Aorta (tissue), 5 donors: ENCODE data around the gene CFAP47. TPM values are rescaled to one million over a fixed set of nuclear protein-coding genes. Genes with fewer than 3 reads are reported as not detected.

Experiments used
- ATAC-seq: fragments of 200-7000 bp; cut with Tn5 transposase; one replicate; pipeline ENCODE4 v1.9.1; 2022; ENCODE audit warnings: moderate library complexity; ENCODE audit not compliant: low FRiP score
- DNase-seq, 2 donors: peaks; one replicate each; pipeline ENCODE4 v3.0.0-alpha.2; 2020
- H3K27ac ChIP-seq, 2 donors: one replicate each; pipeline ENCODE4 v1.5.1; 2013; ENCODE audit warnings: low read length in 2 of 2, mild to moderate bottlenecking in 2 of 2, moderate library complexity in 2 of 2, control low read depth in 1 of 2, inconsistent platforms in 1 of 2, low read depth in 1 of 2
- H3K27me3 ChIP-seq, 2 donors: one replicate each; pipeline ENCODE4 v1.6.1; 2013; ENCODE audit warnings: control low read depth in 1 of 2, low read length in 1 of 2, mild to moderate bottlenecking in 1 of 2, moderate library complexity in 1 of 2; ENCODE audit not compliant: insufficient read depth in 2 of 2, control insufficient read depth in 1 of 2
- H3K36me3 ChIP-seq, 2 donors: one replicate each; pipeline ENCODE4 v1.6.1; 2013; ENCODE audit warnings: control low read depth in 1 of 2, low read length in 1 of 2, mild to moderate bottlenecking in 1 of 2; ENCODE audit not compliant: insufficient read depth in 2 of 2, control insufficient read depth in 1 of 2
- H3K4me1 ChIP-seq, 2 donors: one replicate each; pipeline ENCODE4 v1.6.1; 2013; ENCODE audit warnings: low read length in 2 of 2, control low read depth in 1 of 2, mild to moderate bottlenecking in 1 of 2, moderate library complexity in 1 of 2; ENCODE audit not compliant: insufficient read depth in 2 of 2, control insufficient read depth in 1 of 2
- H3K4me3 ChIP-seq, 2 donors: one replicate each; pipeline ENCODE4 v1.5.1; 2013; ENCODE audit warnings: low read length in 2 of 2, control low read depth in 1 of 2, mild to moderate bottlenecking in 1 of 2
- H3K9me3 ChIP-seq: one replicate; pipeline ENCODE4 v1.6.1; 2013; ENCODE audit warnings: mild to moderate bottlenecking, low read length; ENCODE audit not compliant: control insufficient read depth
- whole genome bisulfite sequencing, 2 donors: extraction: QIAGEN DNeasy Blood & Tissue Kit; methylation state at CpG; one replicate each; pipeline ENCODE4 v1.1.7; 2013; 5-methylcytosine and 5-hydroxymethylcytosine counted together
- intact Hi-C, 2 donors: fragments of 100-400 bp; cut with DNase I; formaldehyde crosslinking; loops; one replicate each; pipeline versions ENCODE4 v1.14.2 to v1.15.0; 2022
- polyA plus RNA-seq, 2 donors: library from polyadenylated mRNA; stranded (reverse); fragments of 200-250 nt; gene quantifications; one replicate each; pipeline ENCODE4 v1.2.3, GENCODE V29; 2013
- total RNA-seq, 2 donors: library from RNA; stranded (reverse); fragmentation: NEBNext Ultra II Directional; extraction: Animal tissue kit (Norgen Biotek cat#: 25700); gene quantifications; one replicate each; pipeline ENCODE4 v1.2.1, GENCODE V29; 2021
- donor health status: healthy with polysubstance abuse.
- donor health status: Bipolar disorder and iron deficiency.
- donor health status: DM: no; HTN: no; CAD: no.
- donor health status: DM: no; HTN: no; CAD: no.
- donor health status: DM: yes; HTN: yes; CAD: no.

Gene CFAP47
- total and polyA plus RNA-seq, 4 donors = 0.09 TPM; not detected in 3

- Histone ChIP-seq H3K4me1 (no peaks in the 10 kb centered on the region), H3K36me3 (no peaks in the 10 kb centered on the region), H3K9me3 (no peaks in the 10 kb centered on the region), H3K27me3 (no peaks in the 10 kb centered on the region), H3K4me3 (no peak overlapping the region), H3K27ac (no peak overlapping the region)
- 62 to 84% methylated on average over 1 of the region's 1 CpG for WGBS, 2 donors
- intact Hi-C loops = no loop called here
- no peak for ATAC-seq
- no peak for DNase-seq
These were observed 415.0 kb downstream of the CFAP47 start for GRCh38 chrX:36334572-36334971.

- Histone ChIP-seq H3K36me3 (no peaks in the 10 kb centered on the region), H3K9me3 (no peaks in the 10 kb centered on the region), H3K4me3 (no peak overlapping the region), H3K27ac (no peak overlapping the region), H3K4me1 (no peaks in the 10 kb centered on the region), H3K27me3 (no peaks in the 10 kb centered on the region)
- ATAC-seq (no peak), DNase-seq (no peak)
- 61 to 63% methylated on average over 3 of the region's 3 CpGs for WGBS, 2 donors
- intact Hi-C loops = no loop called here
These were observed 417.2 kb downstream of the CFAP47 start for GRCh38 chrX:36336751-36337150.

GRCh38 chrX:36344301-36344700 lies 424.8 kb downstream of the CFAP47 start:
- WGBS, 2 donors = 46 to 58% methylated on average over 1 of the region's 1 CpG
- H3K27ac ChIP-seq = no peak overlapping the region
- intact Hi-C loops = no loop called here
- DNase-seq (no peak), ATAC-seq (no peak)
- no peaks in the 10 kb centered on the region for H3K36me3 ChIP-seq
- no peaks in the 10 kb centered on the region for H3K4me1 ChIP-seq
- H3K27me3 ChIP-seq = no peaks in the 10 kb centered on the region
- no peak overlapping the region for H3K4me3 ChIP-seq
- H3K9me3 ChIP-seq = no peaks in the 10 kb centered on the region

GRCh38 chrX:36348509-36348908 lies 429.0 kb downstream of the CFAP47 start:
- 58 to 87% methylated on average over 1 of the region's 1 CpG for WGBS, 2 donors

GRCh38 chrX:36357855-36358254 lies 438.3 kb downstream of the CFAP47 start:
- Histone ChIP-seq H3K4me1 (no peaks in the 10 kb centered on the region), H3K9me3 (peaks cover 2% of the 10 kb centered on the region), H3K36me3 (no peaks in the 10 kb centered on the region), H3K27me3 (no peaks in the 10 kb centered on the region), H3K4me3 (no peak overlapping the region), H3K27ac (no peak overlapping the region)
- DNase-seq (no peak), ATAC-seq (no peak)
- 24 to 48% methylated on average over 1 of the region's 1 CpG for WGBS, 2 donors
- intact Hi-C loops = no loop called here

More at GRCh38 chrX:36348509-36348908, 429.0 kb downstream of the CFAP47 start:
- ATAC-seq (no peak), DNase-seq (no peak)
- Histone ChIP-seq H3K4me1 (no peaks in the 10 kb centered on the region), H3K27ac (no peak overlapping the region), H3K36me3 (no peaks in the 10 kb centered on the region), H3K9me3 (no peaks in the 10 kb centered on the region), H3K27me3 (no peaks in the 10 kb centered on the region), H3K4me3 (no peak overlapping the region)
- intact Hi-C loops = no loop called here

- no peak for ATAC-seq
- intact Hi-C loops = no loop called here
- Histone ChIP-seq H3K36me3 (no peaks in the 10 kb centered on the region), H3K4me1 (no peaks in the 10 kb centered on the region), H3K27ac (no peak overlapping the region), H3K27me3 (no peaks in the 10 kb centered on the region), H3K4me3 (no peak overlapping the region), H3K9me3 (peaks cover 2% of the 10 kb centered on the region)
- 26 to 51% methylated on average over 1 of the region's 1 CpG for WGBS, 2 donors
- DNase-seq = no peak
These were observed 444.7 kb downstream of the CFAP47 start for GRCh38 chrX:36364262-36364661.

- DNase-seq = no peak
- Histone ChIP-seq H3K36me3 (no peaks in the 10 kb centered on the region), H3K4me3 (no peak overlapping the region), H3K27me3 (no peaks in the 10 kb centered on the region), H3K4me1 (no peaks in the 10 kb centered on the region), H3K9me3 (no peaks in the 10 kb centered on the region), H3K27ac (no peak overlapping the region)
- intact Hi-C loops = no loop called here
- ATAC-seq = no peak
- WGBS, 2 donors = 75 to 86% methylated on average over 4 of the region's 4 CpGs
These were observed 464.0 kb downstream of the CFAP47 start for GRCh38 chrX:36383495-36383894.

- Histone ChIP-seq H3K9me3 (no peaks in the 10 kb centered on the region), H3K4me3 (no peak overlapping the region), H3K4me1 (no peaks in the 10 kb centered on the region), H3K36me3 (no peaks in the 10 kb centered on the region), H3K27me3 (no peaks in the 10 kb centered on the region), H3K27ac (no peak overlapping the region)
- 56 to 67% methylated on average over 4 of the region's 4 CpGs for WGBS, 2 donors
- intact Hi-C loops = no loop called here
- ATAC-seq (no peak), DNase-seq (no peak)
These were observed 469.4 kb downstream of the CFAP47 start for GRCh38 chrX:36388901-36389300.

- H3K4me1 ChIP-seq = no peaks in the 10 kb centered on the region
- WGBS, 2 donors = 76 to 86% methylated on average over 3 of the region's 3 CpGs
- H3K4me3 ChIP-seq = no peak overlapping the region
- intact Hi-C loops = no loop called here
- no peak overlapping the region for H3K27ac ChIP-seq
- DNase-seq (no peak), ATAC-seq (no peak)
- no peaks in the 10 kb centered on the region for H3K27me3 ChIP-seq
- H3K36me3 ChIP-seq = no peaks in the 10 kb centered on the region
- no peaks in the 10 kb centered on the region for H3K9me3 ChIP-seq
These were observed 482.2 kb downstream of the CFAP47 start for GRCh38 chrX:36401774-36402173.
